HepG2 (cell line): ENCODE measurements around the gene WBP1. TPM values are rescaled to one million over a fixed set of nuclear protein-coding genes. Genes with fewer than 3 reads are reported as not detected.

ENCODE experiments used
- ATRX ChIP-seq: sonication (generic); formaldehyde crosslinking; IDR thresholded peaks from 2 replicates; pipeline ENCODE4 v1.4.0; 2020; ENCODE audit warnings: missing genetic modification reagents, borderline replicate concordance
- DMAP1 ChIP-seq: IDR thresholded peaks from 2 replicates; pipeline ENCODE4 v1.6.1; 2016
- DNMT1 ChIP-seq: sonication (generic); formaldehyde crosslinking; IDR thresholded peaks from 2 replicates; pipeline ENCODE4 v1.5.1; 2020; ENCODE audit warnings: mild to moderate bottlenecking, missing genetic modification reagents
- GABPB1 ChIP-seq: IDR thresholded peaks from 2 replicates; pipeline ENCODE4 v1.6.1; 2016; ENCODE audit warnings: mild to moderate bottlenecking, missing genetic modification reagents, moderate library complexity, missing compliant biosample characterization
- MED13 ChIP-seq: sonication (generic); formaldehyde crosslinking; IDR thresholded peaks from 2 replicates; pipeline ENCODE4 v1.5.0; 2020; ENCODE audit warnings: missing genetic modification reagents
- SMARCC2 ChIP-seq: fragments of 450-650 bp; IDR thresholded peaks from 2 replicates; pipeline ENCODE4 v1.6.1; 2017; ENCODE audit warnings: antibody characterized with exemption, mild to moderate bottlenecking
- TAF1 ChIP-seq: sonication (generic); formaldehyde crosslinking; IDR thresholded peaks from 2 replicates; pipeline ENCODE4 v1.4.0; 2020; ENCODE audit warnings: missing genetic modification reagents
- TCF7 ChIP-seq: sonication (generic); IDR thresholded peaks from 2 replicates; pipeline ENCODE4 v1.6.1; 2016; ENCODE audit warnings: antibody characterized with exemption, low read depth
- ZNF496 ChIP-seq: sonication (generic); formaldehyde crosslinking; IDR thresholded peaks from 2 replicates; pipeline ENCODE4 v1.8.1; 2023; ENCODE audit warnings: mild to moderate bottlenecking, moderate library complexity, missing genetic modification reagents; ENCODE audit not compliant: insufficient replicate concordance
- ZNF850 ChIP-seq: sonication (generic); formaldehyde crosslinking; conservative IDR thresholded peaks from 2 replicates; pipeline ENCODE4 v1.9.0; 2021; ENCODE audit warnings: mild to moderate bottlenecking, missing genetic modification reagents
- ZNF878 ChIP-seq: sonication (generic); formaldehyde crosslinking; IDR thresholded peaks from 2 replicates; pipeline ENCODE4 v1.8.1; 2023; ENCODE audit warnings: mild to moderate bottlenecking, missing genetic modification reagents, moderate library complexity
- polyA plus RNA-seq, 8 experiments: library from polyadenylated mRNA; depleted of rRNA in 3 of 8; stranded (reverse) in 7 of 8; unstranded in 1 of 8; fragments of >200 nt; fragmentation: Illumina TruSeq in 4 of 8; extraction: Trizol in 4 of 8; gene quantifications; 2 replicates each; pipeline versions ENCODE4 v1.2.1 to v1.2.3, GENCODE V29; 2011 to 2016; ENCODE audit warnings: low read depth in 4 of 8, missing spikeins in 1 of 8, mixed read lengths in 1 of 8; ENCODE audit not compliant: insufficient read depth in 1 of 8
- total RNA-seq, 5 experiments: library from RNA; depleted of rRNA; stranded (reverse); fragments of >200 nt; fragmentation: Illumina TruSeq; extraction: Trizol; gene quantifications; 2 replicates each; pipeline ENCODE4 v1.2.3, GENCODE V29; 2016; ENCODE audit warnings: low read depth in 1 of 5
- TF ChIP-seq, protein P1 (sequence below): sonication (generic); formaldehyde crosslinking; IDR thresholded peaks from 2 replicates; pipeline ENCODE4 v1.5.0; 2020; ENCODE audit warnings: missing genetic modification reagents
- TF ChIP-seq, protein P2 (sequence below): sonication (generic); formaldehyde crosslinking; IDR thresholded peaks from 2 replicates; pipeline ENCODE4 v1.5.1; 2020; ENCODE audit warnings: mild to moderate bottlenecking, missing genetic modification reagents, borderline replicate concordance
- TF ChIP-seq, protein P3 (sequence below): sonication (generic); formaldehyde crosslinking; IDR thresholded peaks from 2 replicates; pipeline ENCODE4 v1.4.0; 2020; ENCODE audit warnings: low read depth, missing genetic modification reagents
- TF ChIP-seq, protein P4 (sequence below): sonication (generic); formaldehyde crosslinking; IDR thresholded peaks from 2 replicates; pipeline ENCODE4 v1.4.0; 2020; ENCODE audit warnings: missing genetic modification reagents

Gene WBP1
- total and polyA plus RNA-seq, 2 of the 13 experiments (the other 11 are each of a cell fraction or from before 2014, with no cell fraction given): 38.8 to 85.7 TPM

DNA sequence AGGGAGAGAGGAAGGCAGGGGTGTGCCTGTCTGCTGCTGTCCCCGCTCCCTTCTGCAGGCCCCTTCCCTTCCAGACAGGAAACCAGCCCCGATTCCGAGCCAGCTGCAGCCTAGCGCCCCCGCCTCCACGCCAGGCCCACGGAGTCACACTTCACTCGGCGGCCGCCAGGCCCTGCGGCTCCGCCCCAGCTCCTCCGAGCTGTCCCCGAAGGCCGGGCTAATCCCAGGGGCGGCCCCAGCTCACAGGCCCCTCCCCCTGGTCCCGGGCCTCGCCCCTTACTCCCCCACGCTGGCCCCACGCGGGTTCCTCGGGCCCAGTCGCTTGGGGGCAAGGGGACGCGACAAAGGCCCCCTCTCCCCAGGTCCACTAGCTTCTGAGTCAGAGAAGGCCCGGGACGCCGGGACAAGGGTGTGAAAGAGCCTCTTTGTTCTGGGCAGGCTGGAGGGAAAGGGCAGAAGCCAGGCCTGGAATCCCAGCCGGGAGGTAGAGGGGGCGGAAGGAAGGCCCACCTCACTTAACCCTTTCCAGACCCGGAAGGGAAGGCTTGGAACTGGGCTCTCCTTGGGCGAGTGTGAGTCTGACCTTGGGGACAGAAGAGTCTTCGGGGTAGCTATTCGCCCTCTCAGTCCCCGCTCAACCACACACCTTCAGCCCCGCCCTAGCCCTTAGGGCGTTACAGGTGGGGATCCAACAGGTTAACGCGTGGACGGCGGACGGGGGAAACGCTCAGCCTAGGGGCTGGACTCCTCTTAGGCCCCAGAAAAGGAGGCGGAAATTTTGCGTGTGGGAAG is 17.7 kb upstream of the WBP1 start (continued):
- TF ChIP-seq MED13 (CRISPR knock-in tag) (peak; percentile 87; the same call in 1 of the 2 replicates), DNMT1 (CRISPR knock-in tag) (peak; percentile 88), GABPB1 (peak; percentile 85), ATRX (CRISPR knock-in tag) (no peak), ZNF496 (CRISPR knock-in tag) (no peak), TCF7 (peak; percentile 4; the same call in 1 of the 2 replicates), TAF1 (CRISPR knock-in tag) (peak; percentile 82), DMAP1 (peak; percentile 91), SMARCC2 (no peak), ZNF850 (CRISPR knock-in tag) (no peak), ZNF878 (CRISPR knock-in tag) (0 out of 2 replicates have a peak, but pooled peaks have one; percentile 66)
- TF ChIP-seq, protein P1, sequence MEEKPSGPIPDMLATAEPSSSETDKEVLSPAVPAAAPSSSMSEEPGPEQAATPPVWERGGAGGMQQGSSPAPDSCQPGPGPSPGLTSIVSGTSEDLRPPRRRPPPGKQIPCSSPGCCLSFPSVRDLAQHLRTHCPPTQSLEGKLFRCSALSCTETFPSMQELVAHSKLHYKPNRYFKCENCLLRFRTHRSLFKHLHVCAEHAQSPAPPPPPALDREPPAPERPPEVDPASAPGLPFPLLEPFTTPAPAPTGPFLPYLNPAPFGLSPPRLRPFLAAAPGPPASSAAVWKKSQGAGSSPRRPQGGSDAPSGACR (CRISPR knock-in tag): peak; percentile 93; the same call in 1 of the 2 replicates
- TF ChIP-seq, protein P2, sequence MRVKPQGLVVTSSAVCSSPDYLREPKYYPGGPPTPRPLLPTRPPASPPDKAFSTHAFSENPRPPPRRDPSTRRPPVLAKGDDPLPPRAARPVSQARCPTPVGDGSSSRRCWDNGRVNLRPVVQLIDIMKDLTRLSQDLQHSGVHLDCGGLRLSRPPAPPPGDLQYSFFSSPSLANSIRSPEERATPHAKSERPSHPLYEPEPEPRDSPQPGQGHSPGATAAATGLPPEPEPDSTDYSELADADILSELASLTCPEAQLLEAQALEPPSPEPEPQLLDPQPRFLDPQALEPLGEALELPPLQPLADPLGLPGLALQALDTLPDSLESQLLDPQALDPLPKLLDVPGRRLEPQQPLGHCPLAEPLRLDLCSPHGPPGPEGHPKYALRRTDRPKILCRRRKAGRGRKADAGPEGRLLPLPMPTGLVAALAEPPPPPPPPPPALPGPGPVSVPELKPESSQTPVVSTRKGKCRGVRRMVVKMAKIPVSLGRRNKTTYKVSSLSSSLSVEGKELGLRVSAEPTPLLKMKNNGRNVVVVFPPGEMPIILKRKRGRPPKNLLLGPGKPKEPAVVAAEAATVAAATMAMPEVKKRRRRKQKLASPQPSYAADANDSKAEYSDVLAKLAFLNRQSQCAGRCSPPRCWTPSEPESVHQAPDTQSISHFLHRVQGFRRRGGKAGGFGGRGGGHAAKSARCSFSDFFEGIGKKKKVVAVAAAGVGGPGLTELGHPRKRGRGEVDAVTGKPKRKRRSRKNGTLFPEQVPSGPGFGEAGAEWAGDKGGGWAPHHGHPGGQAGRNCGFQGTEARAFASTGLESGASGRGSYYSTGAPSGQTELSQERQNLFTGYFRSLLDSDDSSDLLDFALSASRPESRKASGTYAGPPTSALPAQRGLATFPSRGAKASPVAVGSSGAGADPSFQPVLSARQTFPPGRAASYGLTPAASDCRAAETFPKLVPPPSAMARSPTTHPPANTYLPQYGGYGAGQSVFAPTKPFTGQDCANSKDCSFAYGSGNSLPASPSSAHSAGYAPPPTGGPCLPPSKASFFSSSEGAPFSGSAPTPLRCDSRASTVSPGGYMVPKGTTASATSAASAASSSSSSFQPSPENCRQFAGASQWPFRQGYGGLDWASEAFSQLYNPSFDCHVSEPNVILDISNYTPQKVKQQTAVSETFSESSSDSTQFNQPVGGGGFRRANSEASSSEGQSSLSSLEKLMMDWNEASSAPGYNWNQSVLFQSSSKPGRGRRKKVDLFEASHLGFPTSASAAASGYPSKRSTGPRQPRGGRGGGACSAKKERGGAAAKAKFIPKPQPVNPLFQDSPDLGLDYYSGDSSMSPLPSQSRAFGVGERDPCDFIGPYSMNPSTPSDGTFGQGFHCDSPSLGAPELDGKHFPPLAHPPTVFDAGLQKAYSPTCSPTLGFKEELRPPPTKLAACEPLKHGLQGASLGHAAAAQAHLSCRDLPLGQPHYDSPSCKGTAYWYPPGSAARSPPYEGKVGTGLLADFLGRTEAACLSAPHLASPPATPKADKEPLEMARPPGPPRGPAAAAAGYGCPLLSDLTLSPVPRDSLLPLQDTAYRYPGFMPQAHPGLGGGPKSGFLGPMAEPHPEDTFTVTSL (CRISPR knock-in tag): no peak
- TF ChIP-seq, protein P3, sequence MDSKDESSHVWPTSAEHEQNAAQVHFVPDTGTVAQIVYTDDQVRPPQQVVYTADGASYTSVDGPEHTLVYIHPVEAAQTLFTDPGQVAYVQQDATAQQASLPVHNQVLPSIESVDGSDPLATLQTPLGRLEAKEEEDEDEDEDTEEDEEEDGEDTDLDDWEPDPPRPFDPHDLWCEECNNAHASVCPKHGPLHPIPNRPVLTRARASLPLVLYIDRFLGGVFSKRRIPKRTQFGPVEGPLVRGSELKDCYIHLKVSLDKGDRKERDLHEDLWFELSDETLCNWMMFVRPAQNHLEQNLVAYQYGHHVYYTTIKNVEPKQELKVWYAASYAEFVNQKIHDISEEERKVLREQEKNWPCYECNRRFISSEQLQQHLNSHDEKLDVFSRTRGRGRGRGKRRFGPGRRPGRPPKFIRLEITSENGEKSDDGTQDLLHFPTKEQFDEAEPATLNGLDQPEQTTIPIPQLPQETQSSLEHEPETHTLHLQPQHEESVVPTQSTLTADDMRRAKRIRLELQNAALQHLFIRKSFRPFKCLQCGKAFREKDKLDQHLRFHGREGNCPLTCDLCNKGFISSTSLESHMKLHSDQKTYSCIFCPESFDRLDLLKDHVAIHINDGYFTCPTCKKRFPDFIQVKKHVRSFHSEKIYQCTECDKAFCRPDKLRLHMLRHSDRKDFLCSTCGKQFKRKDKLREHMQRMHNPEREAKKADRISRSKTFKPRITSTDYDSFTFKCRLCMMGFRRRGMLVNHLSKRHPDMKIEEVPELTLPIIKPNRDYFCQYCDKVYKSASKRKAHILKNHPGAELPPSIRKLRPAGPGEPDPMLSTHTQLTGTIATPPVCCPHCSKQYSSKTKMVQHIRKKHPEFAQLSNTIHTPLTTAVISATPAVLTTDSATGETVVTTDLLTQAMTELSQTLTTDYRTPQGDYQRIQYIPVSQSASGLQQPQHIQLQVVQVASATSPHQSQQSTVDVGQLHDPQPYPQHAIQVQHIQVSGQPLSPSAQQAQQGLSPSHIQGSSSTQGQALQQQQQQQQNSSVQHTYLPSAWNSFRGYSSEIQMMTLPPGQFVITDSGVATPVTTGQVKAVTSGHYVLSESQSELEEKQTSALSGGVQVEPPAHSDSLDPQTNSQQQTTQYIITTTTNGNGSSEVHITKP: peak; percentile 78; the same call in 1 of the 2 replicates
- TF ChIP-seq, protein P4, sequence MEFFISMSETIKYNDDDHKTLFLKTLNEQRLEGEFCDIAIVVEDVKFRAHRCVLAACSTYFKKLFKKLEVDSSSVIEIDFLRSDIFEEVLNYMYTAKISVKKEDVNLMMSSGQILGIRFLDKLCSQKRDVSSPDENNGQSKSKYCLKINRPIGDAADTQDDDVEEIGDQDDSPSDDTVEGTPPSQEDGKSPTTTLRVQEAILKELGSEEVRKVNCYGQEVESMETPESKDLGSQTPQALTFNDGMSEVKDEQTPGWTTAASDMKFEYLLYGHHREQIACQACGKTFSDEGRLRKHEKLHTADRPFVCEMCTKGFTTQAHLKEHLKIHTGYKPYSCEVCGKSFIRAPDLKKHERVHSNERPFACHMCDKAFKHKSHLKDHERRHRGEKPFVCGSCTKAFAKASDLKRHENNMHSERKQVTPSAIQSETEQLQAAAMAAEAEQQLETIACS: no peak
